Type B pancreatic cell (in vitro differentiated cells): ENCODE results near the gene TTC9C. TPM values are rescaled to one million over a fixed set of nuclear protein-coding genes. Genes with fewer than 3 reads are reported as not detected.
"Not testable (repeated sequence)": the region's sequence is repeated elsewhere in the genome, so short reads cannot be mapped to it uniquely, and the experiment has no call there.

Source experiments
- DNase-seq: peaks from one replicate; pipeline ENCODE4 v3.0.0; 2021; ENCODE audit warnings: mixed read lengths; ENCODE audit not compliant: unreplicated experiment; ENCODE audit errors: extremely low spot score
- H3K27ac Mint-ChIP-seq: 2 replicates; pipeline ENCODE4 v1.8.0; 2021; ENCODE audit warnings: mild to moderate bottlenecking, mixed read lengths
- H3K27me3 Mint-ChIP-seq: 2 replicates; pipeline ENCODE4 v1.8.0; 2021; ENCODE audit warnings: mixed read lengths
- H3K36me3 Mint-ChIP-seq: 2 replicates; pipeline ENCODE4 v1.8.0; 2021; ENCODE audit warnings: mixed read lengths
- H3K4me1 Mint-ChIP-seq: one replicate; pipeline ENCODE4 v1.8.0; 2021; ENCODE audit warnings: mixed read lengths; ENCODE audit not compliant: unreplicated experiment
- H3K4me3 Mint-ChIP-seq: 2 replicates; pipeline ENCODE4 v1.8.0; 2021; ENCODE audit warnings: mild to moderate bottlenecking, mixed read lengths
- H3K9me3 Mint-ChIP-seq: 2 replicates; pipeline ENCODE4 v1.8.0; 2021; ENCODE audit warnings: mixed read lengths
- total RNA-seq: library from RNA; stranded (reverse); gene quantifications from 2 replicates; pipeline ENCODE4 v1.2.1, GENCODE V29; 2021; ENCODE audit warnings: low replicate concordance
- TF ChIP-seq, protein P1 (sequence below): fragments of 200-600 bp; sonication (generic); conservative IDR thresholded peaks from 2 replicates; pipeline ENCODE4 v1.5.0; 2021; ENCODE audit warnings: antibody characterized with exemption, mild to moderate bottlenecking

The TTC9C gene
- total RNA-seq, 1 donor from 2014 or later: 39.0 TPM

DNA sequence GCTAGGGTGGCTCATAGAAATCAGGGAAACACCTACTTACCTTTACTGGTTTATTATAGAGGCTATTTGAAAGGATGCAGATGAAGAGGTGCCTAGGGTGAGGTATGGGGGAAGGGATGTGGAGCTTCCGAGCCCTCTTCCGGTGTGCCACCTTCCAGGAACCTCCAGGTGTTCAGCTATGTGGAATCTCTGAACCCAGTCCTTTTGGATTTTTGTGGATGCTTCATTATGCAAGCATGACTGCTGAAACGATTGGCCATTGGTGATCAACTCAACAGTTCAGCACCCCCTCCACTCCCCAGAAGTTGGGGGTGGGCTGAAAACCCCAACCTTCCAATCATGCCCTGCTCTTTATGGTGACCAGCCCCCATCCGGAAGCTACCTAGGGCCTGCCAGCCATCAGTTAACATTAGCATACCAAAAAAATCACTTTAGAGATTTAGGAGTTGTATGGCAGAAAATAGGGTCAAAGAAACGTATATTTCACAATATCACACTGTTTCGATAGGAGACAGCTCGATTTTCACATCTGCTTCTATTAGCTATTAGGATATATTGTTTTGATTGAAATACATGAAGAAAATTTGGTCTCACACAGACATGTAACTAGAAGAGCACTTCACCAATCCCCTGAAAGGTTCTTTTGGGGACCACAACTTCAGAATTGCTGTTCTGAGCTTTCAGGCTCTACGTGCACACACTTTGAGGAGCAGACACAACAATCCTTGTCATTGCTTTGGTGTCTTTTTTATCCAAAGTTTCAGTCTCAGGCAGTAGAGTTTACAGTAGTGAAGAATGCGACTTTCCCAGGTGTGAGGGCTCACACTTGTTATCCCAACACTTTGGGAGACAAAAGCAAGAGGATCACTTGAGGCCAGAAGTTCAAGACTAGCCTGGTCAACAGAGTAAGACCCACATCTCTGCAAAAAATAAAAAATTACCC is 29.8 kb downstream of the TTC9C start:
- no peak overlapping the region for H3K4me3 Mint-ChIP-seq
- H3K9me3 Mint-ChIP-seq: no peaks in the 10 kb centered on the region
- peaks cover 18% of the 10 kb centered on the region for H3K4me1 Mint-ChIP-seq
- H3K27ac Mint-ChIP-seq: no peak overlapping the region
- no peak for DNase-seq
- H3K27me3 Mint-ChIP-seq: no peaks in the 10 kb centered on the region
- H3K36me3 Mint-ChIP-seq: peaks cover 8% of the 10 kb centered on the region
- TF ChIP-seq, protein P1, sequence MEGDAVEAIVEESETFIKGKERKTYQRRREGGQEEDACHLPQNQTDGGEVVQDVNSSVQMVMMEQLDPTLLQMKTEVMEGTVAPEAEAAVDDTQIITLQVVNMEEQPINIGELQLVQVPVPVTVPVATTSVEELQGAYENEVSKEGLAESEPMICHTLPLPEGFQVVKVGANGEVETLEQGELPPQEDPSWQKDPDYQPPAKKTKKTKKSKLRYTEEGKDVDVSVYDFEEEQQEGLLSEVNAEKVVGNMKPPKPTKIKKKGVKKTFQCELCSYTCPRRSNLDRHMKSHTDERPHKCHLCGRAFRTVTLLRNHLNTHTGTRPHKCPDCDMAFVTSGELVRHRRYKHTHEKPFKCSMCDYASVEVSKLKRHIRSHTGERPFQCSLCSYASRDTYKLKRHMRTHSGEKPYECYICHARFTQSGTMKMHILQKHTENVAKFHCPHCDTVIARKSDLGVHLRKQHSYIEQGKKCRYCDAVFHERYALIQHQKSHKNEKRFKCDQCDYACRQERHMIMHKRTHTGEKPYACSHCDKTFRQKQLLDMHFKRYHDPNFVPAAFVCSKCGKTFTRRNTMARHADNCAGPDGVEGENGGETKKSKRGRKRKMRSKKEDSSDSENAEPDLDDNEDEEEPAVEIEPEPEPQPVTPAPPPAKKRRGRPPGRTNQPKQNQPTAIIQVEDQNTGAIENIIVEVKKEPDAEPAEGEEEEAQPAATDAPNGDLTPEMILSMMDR: no peak

DNA sequence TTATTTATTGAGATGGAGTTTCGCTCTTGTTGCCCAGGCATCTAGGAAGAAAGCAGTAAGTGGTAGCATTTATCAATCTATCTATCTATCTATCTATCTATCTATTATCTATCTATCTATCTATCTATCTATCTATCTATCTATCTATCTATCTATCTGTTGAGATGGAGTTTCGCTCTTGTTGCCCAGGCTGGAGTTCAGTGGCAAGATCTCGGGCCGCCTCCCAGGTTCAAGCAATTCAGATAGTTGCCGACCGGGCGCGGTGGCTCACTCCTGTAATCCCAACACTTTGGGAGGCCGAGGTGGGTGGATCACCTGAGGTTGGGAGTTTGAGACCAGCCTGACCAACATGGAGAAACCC is 32.6 kb downstream of the TTC9C start:
- not testable (repeated sequence) for H3K36me3 Mint-ChIP-seq, H3K27me3 Mint-ChIP-seq, H3K9me3 Mint-ChIP-seq, DNase-seq, H3K27ac Mint-ChIP-seq, H3K4me1 Mint-ChIP-seq
- H3K4me3 Mint-ChIP-seq: peak overlapping the region; percentile 94

DNA sequence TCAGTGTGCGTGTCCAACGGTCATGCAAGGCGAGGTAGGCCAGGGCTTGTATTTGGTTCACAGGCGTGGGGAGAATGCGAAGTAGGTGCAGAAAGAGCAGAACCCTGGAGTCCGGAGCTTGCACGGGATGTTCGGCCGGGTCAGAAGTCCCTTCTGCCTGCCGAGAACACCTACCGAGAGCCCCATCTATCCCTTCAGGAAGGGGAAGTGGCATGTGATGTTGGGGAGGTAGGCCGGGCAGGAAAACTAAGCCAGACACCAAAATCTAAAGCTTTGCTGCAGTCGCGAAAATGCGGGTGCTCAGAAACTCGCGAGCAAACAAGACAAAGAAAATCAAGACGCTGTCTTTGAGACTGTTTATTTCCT is 42.5 kb downstream of the TTC9C start:
- peaks cover 8% of the 10 kb centered on the region for H3K36me3 Mint-ChIP-seq
- peak overlapping the region; percentile 93 for H3K27ac Mint-ChIP-seq
- TF ChIP-seq, protein P1: no peak

DNA sequence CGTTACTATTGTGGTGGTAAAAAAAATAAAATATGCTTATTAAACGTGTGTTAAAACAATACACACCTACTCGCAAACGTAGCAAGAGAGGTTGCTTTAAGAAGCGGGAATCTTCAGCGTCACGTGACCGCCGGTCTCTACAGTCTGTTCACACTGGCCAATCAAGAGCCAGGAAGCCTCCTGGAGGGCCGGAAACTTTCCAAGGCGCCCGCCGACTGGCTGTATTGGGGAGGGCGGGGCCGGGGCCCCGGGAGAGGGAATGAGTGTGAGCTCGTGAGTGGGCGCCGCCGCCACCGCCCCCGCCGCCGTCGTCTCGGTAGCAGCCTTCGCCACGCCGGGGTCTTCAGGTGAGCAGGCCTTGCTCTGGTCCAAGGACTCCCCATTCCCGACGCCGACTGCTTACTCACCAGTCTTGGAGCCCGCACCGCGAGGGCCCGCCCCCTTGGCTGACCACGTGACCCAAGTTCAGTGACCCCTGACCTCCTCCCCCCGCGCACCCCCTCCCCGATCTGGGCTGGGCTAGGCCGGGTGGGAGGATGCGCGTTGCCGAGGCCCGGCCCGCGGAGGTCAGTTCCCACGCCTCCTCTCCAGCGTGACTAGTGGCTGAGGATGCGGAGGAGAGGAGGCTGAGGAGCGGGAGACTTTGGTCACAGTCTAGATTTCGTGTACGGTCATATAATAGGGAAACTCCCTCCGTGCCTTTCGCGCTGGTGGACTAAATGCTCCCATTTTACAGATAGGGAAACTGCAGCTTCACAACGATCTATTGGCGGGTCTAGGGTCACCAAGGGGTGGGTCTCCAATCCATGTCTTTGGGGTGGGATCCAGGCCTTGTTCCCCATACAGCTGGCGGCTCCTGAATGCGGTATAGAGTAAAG is 43.1 kb downstream of the TTC9C start, which contains the start of gene TAF6L:
TAF6L (plus strand) TSS at position 253 of the 878 bp plus-strand sequence. CDS start 4,388 bp downstream, outside the sequence.
- peaks cover 17% of the 10 kb centered on the region for H3K4me1 Mint-ChIP-seq
- no peaks in the 10 kb centered on the region for H3K9me3 Mint-ChIP-seq
- H3K27me3 Mint-ChIP-seq: no peaks in the 10 kb centered on the region

More for the DNA sequence above, 42.5 kb downstream of the TTC9C start:
- H3K4me3 Mint-ChIP-seq: peak overlapping the region; percentile 90
- peaks cover 17% of the 10 kb centered on the region for H3K4me1 Mint-ChIP-seq
- H3K9me3 Mint-ChIP-seq: no peaks in the 10 kb centered on the region
- DNase-seq: no peak
- H3K27me3 Mint-ChIP-seq: no peaks in the 10 kb centered on the region

DNA sequence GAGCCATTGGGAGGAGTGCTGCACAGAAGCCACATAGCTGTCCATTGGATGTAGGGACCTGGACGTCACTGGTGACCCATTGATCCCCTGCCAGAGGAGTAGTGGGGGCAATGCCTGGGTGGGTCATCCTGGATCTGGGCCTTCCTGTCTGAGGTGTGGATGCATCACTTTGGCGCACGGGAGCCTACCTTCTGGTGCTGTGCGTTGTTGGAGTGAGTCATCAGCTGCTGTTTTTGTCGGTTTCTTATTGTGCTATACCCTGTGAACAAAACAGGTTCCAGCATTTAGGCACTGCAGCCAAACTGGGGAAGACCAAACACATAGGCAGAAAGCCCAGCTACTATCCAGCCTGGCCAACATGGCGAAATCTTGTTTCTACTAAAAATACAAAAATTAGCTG is 46.1 kb downstream of the TTC9C start:
- H3K36me3 Mint-ChIP-seq: peaks cover 12% of the 10 kb centered on the region
- no peaks in the 10 kb centered on the region for H3K27me3 Mint-ChIP-seq
- TF ChIP-seq, protein P1: no peak
- no peak overlapping the region for H3K4me3 Mint-ChIP-seq
- H3K27ac Mint-ChIP-seq: no peak overlapping the region
- no peak for DNase-seq
- H3K4me1 Mint-ChIP-seq: peaks cover 17% of the 10 kb centered on the region
- H3K9me3 Mint-ChIP-seq: no peaks in the 10 kb centered on the region

More for the DNA sequence above, 43.1 kb downstream of the TTC9C start, which contains the start of gene TAF6L:
- DNase-seq: peak; percentile 94
- TF ChIP-seq, protein P1: no peak
- Mint-ChIP-seq H3K27ac (peak within 1 kb of the TSS; percentile 93), H3K4me3 (peak within 1 kb of the TSS; percentile 90), H3K36me3 (peaks cover 7% of the 10 kb centered on the region)
